Activated CD4-positive, alpha-beta memory T cell treated with anti-CD3 and anti-CD28 coated beads, Interleukin-2, amount 10 ng/mL, durations not matched to agents 7 days and 5 days (primary cell): ENCODE data around the gene FBL. TPM values are rescaled to one million over a fixed set of nuclear protein-coding genes. Genes with fewer than 3 reads are reported as not detected.
"Not testable (repeated sequence)": the region's sequence is repeated elsewhere in the genome, so short reads cannot be mapped to it uniquely, and the experiment has no call there.

Experiments
- CTCF ChIA-PET: fragments of 350-600 bp; sonication (Branson Sonifier 250); formaldehyde crosslinking; loops from one replicate; lab custom pipeline; 2021; ENCODE audit warnings: antibody characterized with exemption, inconsistent platforms; lab: Charles Lee
- POLR2A ChIA-PET: fragments of 350-600 bp; sonication (Branson Sonifier 250); formaldehyde crosslinking; loops from one replicate; lab custom pipeline; 2021; ENCODE audit warnings: antibody characterized with exemption; lab: Charles Lee
- DNase-seq: peaks from one replicate; pipeline ENCODE4 v3.0.0-alpha.2; 2020
- H3K27ac Mint-ChIP-seq: one replicate; pipeline ENCODE4 v1.8.0; 2021; ENCODE audit warnings: mild to moderate bottlenecking, mixed read lengths
- H3K27me3 Mint-ChIP-seq: one replicate; pipeline ENCODE4 v1.8.0; 2021; ENCODE audit warnings: mixed read lengths
- H3K36me3 Mint-ChIP-seq: one replicate; pipeline ENCODE4 v1.8.0; 2021; ENCODE audit warnings: low read depth, mixed read lengths
- H3K4me1 Mint-ChIP-seq: one replicate; pipeline ENCODE4 v1.8.0; 2021; ENCODE audit warnings: mixed read lengths
- H3K4me3 Mint-ChIP-seq: one replicate; pipeline ENCODE4 v1.8.0; 2021; ENCODE audit warnings: mild to moderate bottlenecking, mixed read lengths
- H3K9me3 Mint-ChIP-seq: one replicate; pipeline ENCODE4 v1.8.0; 2021; ENCODE audit warnings: mixed read lengths
- total RNA-seq, 2 experiments: library from RNA; stranded (reverse); gene quantifications; one replicate each; pipeline ENCODE4 v1.2.3, GENCODE V29; 2021

FBL gene
- total RNA-seq, 2 experiments from 2014 or later, result 294 to 302 TPM

GRCh38 chr19:39884721-39885120 lies 38.5 kb upstream of the FBL start:
- H3K27ac Mint-ChIP-seq, H3K9me3 Mint-ChIP-seq, H3K4me3 Mint-ChIP-seq, POLR2A ChIA-PET, H3K4me1 Mint-ChIP-seq, H3K36me3 Mint-ChIP-seq, H3K27me3 Mint-ChIP-seq, DNase-seq, CTCF ChIA-PET: not testable (repeated sequence)

DNA sequence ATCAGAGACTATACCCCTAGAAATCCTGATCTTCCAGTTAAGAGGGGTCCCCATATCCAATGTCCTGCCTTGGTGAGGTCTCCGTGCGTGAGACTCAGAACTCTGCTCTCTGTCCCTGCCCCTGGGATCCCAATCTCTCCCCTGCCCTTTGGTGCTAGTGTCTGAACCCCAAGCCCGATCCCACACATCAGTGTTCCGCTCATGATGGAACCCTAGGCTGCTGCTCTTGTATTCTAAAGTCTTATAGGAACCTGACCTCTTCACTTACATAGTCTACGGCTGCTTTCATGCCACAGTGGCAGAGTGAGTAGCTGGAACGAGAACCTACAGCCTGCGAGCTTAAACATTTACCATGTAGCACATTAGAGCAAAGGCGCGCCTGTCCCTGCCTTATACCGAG lies 36.5 kb upstream of the FBL start:
- CTCF ChIA-PET, H3K27ac Mint-ChIP-seq, H3K9me3 Mint-ChIP-seq, H3K27me3 Mint-ChIP-seq, H3K4me3 Mint-ChIP-seq, H3K36me3 Mint-ChIP-seq, H3K4me1 Mint-ChIP-seq, DNase-seq, POLR2A ChIA-PET: not testable (repeated sequence)

GRCh38 chr19:39881495-39882110 lies 35.4 kb upstream of the FBL start:
- CTCF ChIA-PET, result interaction anchor here (1.1 kb wide), 1 partner anchor 89 kb away, joined by 6 read pairs; the partner anchor contains the start of gene PSMC4

GRCh38 chr19:39880241-39880640 lies 34.1 kb upstream of the FBL start:
- H3K27ac Mint-ChIP-seq, H3K4me3 Mint-ChIP-seq, CTCF ChIA-PET, H3K9me3 Mint-ChIP-seq, POLR2A ChIA-PET, DNase-seq, H3K27me3 Mint-ChIP-seq, H3K36me3 Mint-ChIP-seq, H3K4me1 Mint-ChIP-seq: not testable (repeated sequence)

More at GRCh38 chr19:39881495-39882110, 35.4 kb upstream of the FBL start:
- H3K4me3 Mint-ChIP-seq, H3K36me3 Mint-ChIP-seq, H3K9me3 Mint-ChIP-seq, H3K27me3 Mint-ChIP-seq, POLR2A ChIA-PET, H3K4me1 Mint-ChIP-seq, H3K27ac Mint-ChIP-seq: not testable (repeated sequence)
- DNase-seq, result peak; percentile 52

DNA sequence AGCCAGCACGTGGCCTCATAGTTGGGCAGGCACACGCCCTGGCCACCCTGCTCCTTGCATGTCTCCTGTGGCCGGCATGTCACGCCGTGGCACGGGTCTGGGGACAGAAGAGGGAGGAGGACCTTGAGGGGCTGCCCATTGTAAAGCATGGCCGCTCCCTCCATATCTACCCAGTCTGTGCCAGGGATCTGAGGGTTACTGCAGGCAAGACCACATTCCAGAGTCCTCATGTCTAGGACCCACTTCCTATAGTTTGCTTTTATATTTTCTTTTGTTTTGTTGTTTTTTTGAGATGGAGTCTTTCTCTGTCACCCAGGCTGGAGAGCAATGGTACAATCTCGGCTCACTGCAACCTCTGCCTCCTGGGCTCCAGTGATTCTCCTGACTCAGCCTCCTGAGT lies 33.6 kb upstream of the FBL start:
- H3K27me3 Mint-ChIP-seq, H3K4me3 Mint-ChIP-seq, H3K4me1 Mint-ChIP-seq, H3K36me3 Mint-ChIP-seq, H3K27ac Mint-ChIP-seq, POLR2A ChIA-PET, DNase-seq, CTCF ChIA-PET, H3K9me3 Mint-ChIP-seq: not testable (repeated sequence)

- H3K36me3 Mint-ChIP-seq, H3K9me3 Mint-ChIP-seq, POLR2A ChIA-PET, H3K27ac Mint-ChIP-seq, DNase-seq, H3K4me1 Mint-ChIP-seq, H3K27me3 Mint-ChIP-seq, H3K4me3 Mint-ChIP-seq: not testable (repeated sequence)
- CTCF ChIA-PET, result interaction anchor here (0.7 to 1.2 kb wide), 2 partner anchors 19 to 92 kb away, joined by 3 read pairs; partner anchors contain the start of gene PSMC4
Measured at GRCh38 chr19:39878866-39879265, 32.7 kb upstream of the FBL start.

GRCh38 chr19:39878398-39878797 lies 32.2 kb upstream of the FBL start:
- no peaks in the 10 kb centered on the region for H3K9me3 Mint-ChIP-seq
- no peak overlapping the region for H3K4me3 Mint-ChIP-seq
- peaks cover 1% of the 10 kb centered on the region for H3K4me1 Mint-ChIP-seq
- H3K36me3 Mint-ChIP-seq, result no peaks in the 10 kb centered on the region
- H3K27me3 Mint-ChIP-seq, result peaks cover 1% of the 10 kb centered on the region
- no peak for DNase-seq
- POLR2A ChIA-PET, result no interaction called here
- CTCF ChIA-PET, result interaction anchor here (0.7 to 1.2 kb wide), 2 partner anchors 20 to 92 kb away, joined by 3 read pairs; partner anchors contain the start of gene PSMC4
- H3K27ac Mint-ChIP-seq, result no peak overlapping the region

DNA sequence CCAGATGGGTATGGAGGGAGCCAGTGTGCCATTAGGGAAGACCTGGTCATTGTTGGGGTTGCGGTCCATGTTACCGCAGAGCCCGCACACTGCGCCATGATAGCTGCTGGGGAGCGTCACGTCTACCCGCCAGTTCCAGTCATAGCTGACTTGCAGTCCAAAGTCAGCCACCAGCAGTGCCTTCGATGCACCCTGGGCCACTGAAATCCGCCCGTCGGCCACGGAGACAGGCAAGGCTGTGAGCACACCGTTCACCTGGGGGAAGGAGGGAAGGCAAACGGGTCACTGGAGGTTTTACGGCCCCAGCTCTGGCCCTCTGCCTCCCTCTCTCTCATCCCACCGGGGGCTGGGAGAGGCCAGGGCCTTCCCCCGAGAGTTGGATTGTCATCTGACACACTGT lies 31.8 kb upstream of the FBL start:
- H3K4me3 Mint-ChIP-seq, H3K27me3 Mint-ChIP-seq, H3K36me3 Mint-ChIP-seq, POLR2A ChIA-PET, H3K9me3 Mint-ChIP-seq, H3K27ac Mint-ChIP-seq, H3K4me1 Mint-ChIP-seq, DNase-seq: not testable (repeated sequence)
- CTCF ChIA-PET, result interaction anchor here (1.2 kb wide), 1 partner anchor 93 kb away, joined by 3 read pairs; the partner anchor contains the start of gene PSMC4

GRCh38 chr19:39877488-39877887 lies 31.3 kb upstream of the FBL start:
- H3K4me1 Mint-ChIP-seq, DNase-seq, CTCF ChIA-PET, POLR2A ChIA-PET, H3K9me3 Mint-ChIP-seq, H3K4me3 Mint-ChIP-seq, H3K27ac Mint-ChIP-seq, H3K27me3 Mint-ChIP-seq, H3K36me3 Mint-ChIP-seq: not testable (repeated sequence)

DNA sequence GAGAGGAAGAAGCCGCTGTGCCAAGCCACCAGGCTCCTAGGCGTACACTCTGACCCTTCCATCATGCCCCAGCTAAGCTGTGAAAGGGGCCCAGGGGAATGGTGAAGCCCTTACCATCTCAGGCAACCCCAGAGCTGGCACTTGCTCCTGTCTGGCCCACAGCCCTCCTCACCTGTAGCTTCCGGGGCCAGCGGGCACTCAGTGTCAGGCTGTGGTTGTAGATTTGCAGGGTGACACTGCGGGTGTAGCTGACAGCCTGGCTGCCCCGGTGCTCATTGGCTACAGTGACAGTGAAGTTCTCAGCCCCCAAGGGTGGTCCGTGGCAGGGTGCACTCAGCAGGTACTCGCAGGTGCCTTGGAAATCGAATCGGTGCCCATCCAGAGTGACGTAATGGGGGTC lies 30.3 kb upstream of the FBL start:
- H3K4me3 Mint-ChIP-seq, CTCF ChIA-PET, H3K9me3 Mint-ChIP-seq, DNase-seq, H3K4me1 Mint-ChIP-seq, H3K27me3 Mint-ChIP-seq, POLR2A ChIA-PET, H3K27ac Mint-ChIP-seq, H3K36me3 Mint-ChIP-seq: not testable (repeated sequence)

- H3K9me3 Mint-ChIP-seq, DNase-seq, H3K27ac Mint-ChIP-seq, CTCF ChIA-PET, H3K27me3 Mint-ChIP-seq, H3K36me3 Mint-ChIP-seq, H3K4me3 Mint-ChIP-seq, POLR2A ChIA-PET, H3K4me1 Mint-ChIP-seq: not testable (repeated sequence)
Measured at GRCh38 chr19:39875401-39875864, 29.3 kb upstream of the FBL start.

GRCh38 chr19:39874404-39874803 lies 28.2 kb upstream of the FBL start:
- no peaks in the 10 kb centered on the region for H3K36me3 Mint-ChIP-seq
- DNase-seq, result no peak
- no peaks in the 10 kb centered on the region for H3K9me3 Mint-ChIP-seq
- no peak overlapping the region for H3K4me3 Mint-ChIP-seq
- ChIA-PET POLR2A (no interaction called here), CTCF (no interaction called here)
- H3K27ac Mint-ChIP-seq, result no peak overlapping the region
- H3K4me1 Mint-ChIP-seq, result no peaks in the 10 kb centered on the region
- no peaks in the 10 kb centered on the region for H3K27me3 Mint-ChIP-seq

DNA sequence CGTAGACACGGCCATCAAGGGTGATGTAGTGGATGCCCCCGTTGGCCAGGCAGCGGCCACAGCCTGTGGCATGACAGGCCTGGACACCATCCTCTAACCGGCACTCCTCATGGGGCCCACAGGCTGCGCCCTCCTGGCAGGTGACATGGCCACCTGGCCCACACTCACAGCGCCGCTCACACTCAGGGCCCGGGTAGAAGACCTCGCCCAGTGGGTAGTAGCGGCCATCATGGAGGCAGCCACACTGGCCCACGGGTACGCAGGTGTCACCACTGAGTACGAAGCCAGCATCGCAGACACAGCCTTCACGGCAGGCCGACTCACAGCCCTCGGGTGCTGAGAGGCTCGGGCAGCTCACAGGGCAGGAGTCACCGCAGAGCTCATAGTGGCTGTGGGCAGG lies 27.2 kb upstream of the FBL start:
- no peaks in the 10 kb centered on the region for H3K9me3 Mint-ChIP-seq
- no peak for DNase-seq
- H3K4me1 Mint-ChIP-seq, result no peaks in the 10 kb centered on the region
- ChIA-PET POLR2A (no interaction called here), CTCF (no interaction called here)
- no peaks in the 10 kb centered on the region for H3K36me3 Mint-ChIP-seq
- no peaks in the 10 kb centered on the region for H3K27me3 Mint-ChIP-seq
- H3K4me3 Mint-ChIP-seq, result no peak overlapping the region
- no peak overlapping the region for H3K27ac Mint-ChIP-seq
